HEK293 (cell line): Measurements from ENCODE around the gene MUC20.

Experiments used
- CTCF ChIA-PET: fragments of 350-600 bp; formaldehyde crosslinking; extraction: SDS; loops from one replicate; lab custom pipeline; 2021; ENCODE audit warnings: antibody characterized with exemption; lab: Yijun Ruan, JAX
- POLR2A ChIA-PET: fragments of 300-600 bp; formaldehyde crosslinking; extraction: SDS; loops from one replicate; lab custom pipeline; 2020; ENCODE audit warnings: antibody characterized with exemption, inconsistent platforms; lab: Yijun Ruan, JAX
- H3K27ac ChIP-seq: fragments of 200-500 bp; sonication (Bioruptor generic); 2 replicates; pipeline ENCODE4 v1.5.1; 2014; ENCODE audit warnings: low read depth, low read length, control low read depth, inconsistent platforms; ENCODE audit errors: extremely low read depth
- H3K36me3 ChIP-seq, 2 experiments: fragments of 200-500 bp in 1 of 2; sonication (Bioruptor generic) in 1 of 2; 1 replicate in 1 of 2; 2 replicates in 1 of 2; pipeline ENCODE4 v1.5.1; 2014 to 2017; ENCODE audit warnings: inconsistent platforms in 2 of 2, low read length in 2 of 2; ENCODE audit not compliant: control insufficient read depth in 2 of 2, insufficient read depth in 1 of 2
- H3K4me1 ChIP-seq: fragments of 200-500 bp; sonication (Bioruptor generic); 2 replicates; pipeline ENCODE4 v1.5.1; 2014; ENCODE audit warnings: mild to moderate bottlenecking, low read length, inconsistent platforms; ENCODE audit not compliant: control insufficient read depth, insufficient read depth
- H3K4me3 ChIP-seq: 2 replicates; pipeline ENCODE4 v1.5.1; 2011; ENCODE audit warnings: low read depth, mild to moderate bottlenecking, control low read depth, low read length, moderate library complexity
- H3K9me3 ChIP-seq: fragments of 200-500 bp; sonication (Bioruptor generic); 2 replicates; pipeline ENCODE4 v1.5.1; 2014; ENCODE audit warnings: low read depth, low read length, inconsistent platforms; ENCODE audit not compliant: control insufficient read depth, insufficient read depth
- KLF16 ChIP-seq: fragments of 450-650 bp; formaldehyde crosslinking; IDR thresholded peaks from 2 replicates; pipeline ENCODE4 v1.5.1; 2017; ENCODE audit warnings: missing biosample characterization, missing genetic modification characterization
- PRDM1 ChIP-seq: fragments of 450-650 bp; formaldehyde crosslinking; IDR thresholded peaks from 2 replicates; pipeline ENCODE4; 2016; ENCODE audit warnings: missing biosample characterization, missing genetic modification characterization
- RBAK ChIP-seq: fragments of 450-650 bp; formaldehyde crosslinking; IDR thresholded peaks from 2 replicates; pipeline ENCODE4 v1.5.1; 2016; ENCODE audit warnings: missing biosample characterization, missing genetic modification characterization
- YY2 ChIP-seq: fragments of 450-650 bp; formaldehyde crosslinking; IDR thresholded peaks from 2 replicates; pipeline ENCODE4 v1.5.1; 2016; ENCODE audit warnings: missing biosample characterization, missing genetic modification characterization
- ZBTB17 ChIP-seq: fragments of 450-650 bp; formaldehyde crosslinking; IDR thresholded peaks from 2 replicates; pipeline ENCODE4 v1.5.1; 2016; ENCODE audit warnings: missing biosample characterization, missing genetic modification characterization
- ZBTB20 ChIP-seq: fragments of 450-650 bp; formaldehyde crosslinking; IDR thresholded peaks from 2 replicates; pipeline ENCODE4 v1.5.1; 2016; ENCODE audit warnings: missing biosample characterization, missing genetic modification characterization
- ZNF121 ChIP-seq: fragments of 450-650 bp; formaldehyde crosslinking; IDR thresholded peaks from 2 replicates; pipeline ENCODE4 v1.5.1; 2016; ENCODE audit warnings: missing biosample characterization, missing genetic modification characterization
- ZNF341 ChIP-seq: fragments of 450-650 bp; formaldehyde crosslinking; IDR thresholded peaks from 2 replicates; pipeline ENCODE4; 2016; ENCODE audit warnings: low read depth, missing biosample characterization, missing genetic modification characterization
- ZNF362 ChIP-seq: fragments of 450-650 bp; formaldehyde crosslinking; IDR thresholded peaks from 2 replicates; pipeline ENCODE4 v1.5.1; 2016; ENCODE audit warnings: missing biosample characterization, missing genetic modification characterization
- ZNF366 ChIP-seq: fragments of 450-650 bp; formaldehyde crosslinking; conservative IDR thresholded peaks from 2 replicates; pipeline ENCODE4 v1.5.1; 2016; ENCODE audit warnings: missing biosample characterization, missing genetic modification characterization
- ZNF394 ChIP-seq: fragments of 450-650 bp; formaldehyde crosslinking; IDR thresholded peaks from 2 replicates; pipeline ENCODE4 v1.5.1; 2016; ENCODE audit warnings: missing biosample characterization, missing genetic modification characterization, mild to moderate bottlenecking, moderate library complexity, borderline replicate concordance
- ZNF404 ChIP-seq: fragments of 450-650 bp; formaldehyde crosslinking; IDR thresholded peaks from 2 replicates; pipeline ENCODE4 v1.5.1; 2017; ENCODE audit warnings: missing biosample characterization, missing genetic modification characterization
- ZNF558 ChIP-seq: fragments of 450-650 bp; formaldehyde crosslinking; IDR thresholded peaks from 2 replicates; pipeline ENCODE4 v1.5.1; 2016; ENCODE audit warnings: missing biosample characterization, missing genetic modification characterization
- ZNF626 ChIP-seq: fragments of 450-650 bp; sonication (Bioruptor Pico); formaldehyde crosslinking; IDR thresholded peaks from 2 replicates; pipeline ENCODE4 v1.5.1; 2018; ENCODE audit warnings: missing biosample characterization, missing genetic modification characterization, inconsistent platforms
- ZNF639 ChIP-seq: fragments of 450-650 bp; formaldehyde crosslinking; IDR thresholded peaks from 2 replicates; pipeline ENCODE4 v1.5.1; 2016; ENCODE audit warnings: missing biosample characterization, missing genetic modification characterization
- ZNF654 ChIP-seq: fragments of 450-650 bp; formaldehyde crosslinking; IDR thresholded peaks from 2 replicates; pipeline ENCODE4 v1.5.1; 2016; ENCODE audit warnings: low read depth, missing biosample characterization, missing genetic modification characterization
- ZSCAN16 ChIP-seq: fragments of 450-650 bp; formaldehyde crosslinking; IDR thresholded peaks from 2 replicates; pipeline ENCODE4 v1.5.1; 2016; ENCODE audit warnings: missing biosample characterization, missing genetic modification characterization
- ZSCAN4 ChIP-seq: fragments of 450-650 bp; formaldehyde crosslinking; IDR thresholded peaks from 2 replicates; pipeline ENCODE4 v1.5.1; 2017; ENCODE audit warnings: missing biosample characterization, missing genetic modification characterization
- TF ChIP-seq, protein P1 (sequence below): fragments of 450-650 bp; formaldehyde crosslinking; IDR thresholded peaks from 2 replicates; pipeline ENCODE4 v1.5.1; 2016; ENCODE audit warnings: missing biosample characterization, missing genetic modification characterization

Gene MUC20

DNA sequence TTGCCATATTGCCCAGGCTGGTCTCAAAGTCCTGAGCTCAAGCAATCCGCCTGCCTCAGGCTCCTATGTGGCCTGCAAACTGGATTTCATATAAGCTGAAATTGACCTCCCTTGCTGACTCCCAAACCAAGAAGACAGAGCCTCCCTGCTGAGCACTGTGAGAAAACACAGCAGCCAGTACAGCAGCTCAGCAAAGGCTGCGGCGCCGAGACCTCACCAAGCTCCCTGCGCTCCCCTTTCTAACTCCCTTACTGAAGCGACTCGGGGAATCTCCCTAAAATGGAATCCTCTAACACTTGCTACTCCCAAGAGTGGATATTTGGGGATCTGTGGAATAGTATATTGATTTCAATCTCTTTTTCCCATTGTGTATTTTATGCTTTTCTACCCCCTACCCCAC, 34.6 kb downstream of the MUC20 start:
- H3K4me3 ChIP-seq = no peak overlapping the region
- no peaks in the 10 kb centered on the region for H3K36me3 ChIP-seq
- CTCF ChIA-PET = no interaction called here
- POLR2A ChIA-PET = no interaction called here
- H3K9me3 ChIP-seq = no peaks in the 10 kb centered on the region
- no peak overlapping the region for H3K27ac ChIP-seq
- TF ChIP-seq, protein P1, sequence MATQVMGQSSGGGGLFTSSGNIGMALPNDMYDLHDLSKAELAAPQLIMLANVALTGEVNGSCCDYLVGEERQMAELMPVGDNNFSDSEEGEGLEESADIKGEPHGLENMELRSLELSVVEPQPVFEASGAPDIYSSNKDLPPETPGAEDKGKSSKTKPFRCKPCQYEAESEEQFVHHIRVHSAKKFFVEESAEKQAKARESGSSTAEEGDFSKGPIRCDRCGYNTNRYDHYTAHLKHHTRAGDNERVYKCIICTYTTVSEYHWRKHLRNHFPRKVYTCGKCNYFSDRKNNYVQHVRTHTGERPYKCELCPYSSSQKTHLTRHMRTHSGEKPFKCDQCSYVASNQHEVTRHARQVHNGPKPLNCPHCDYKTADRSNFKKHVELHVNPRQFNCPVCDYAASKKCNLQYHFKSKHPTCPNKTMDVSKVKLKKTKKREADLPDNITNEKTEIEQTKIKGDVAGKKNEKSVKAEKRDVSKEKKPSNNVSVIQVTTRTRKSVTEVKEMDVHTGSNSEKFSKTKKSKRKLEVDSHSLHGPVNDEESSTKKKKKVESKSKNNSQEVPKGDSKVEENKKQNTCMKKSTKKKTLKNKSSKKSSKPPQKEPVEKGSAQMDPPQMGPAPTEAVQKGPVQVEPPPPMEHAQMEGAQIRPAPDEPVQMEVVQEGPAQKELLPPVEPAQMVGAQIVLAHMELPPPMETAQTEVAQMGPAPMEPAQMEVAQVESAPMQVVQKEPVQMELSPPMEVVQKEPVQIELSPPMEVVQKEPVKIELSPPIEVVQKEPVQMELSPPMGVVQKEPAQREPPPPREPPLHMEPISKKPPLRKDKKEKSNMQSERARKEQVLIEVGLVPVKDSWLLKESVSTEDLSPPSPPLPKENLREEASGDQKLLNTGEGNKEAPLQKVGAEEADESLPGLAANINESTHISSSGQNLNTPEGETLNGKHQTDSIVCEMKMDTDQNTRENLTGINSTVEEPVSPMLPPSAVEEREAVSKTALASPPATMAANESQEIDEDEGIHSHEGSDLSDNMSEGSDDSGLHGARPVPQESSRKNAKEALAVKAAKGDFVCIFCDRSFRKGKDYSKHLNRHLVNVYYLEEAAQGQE = no peak
- no peak for TF ChIP-seq ZNF639 (tag by site-specific recombination)
- no peak for TF ChIP-seq ZBTB20 (tag by site-specific recombination)
- TF ChIP-seq ZNF404 (tag by site-specific recombination) = no peak
- no peak for TF ChIP-seq ZSCAN16 (tag by site-specific recombination)
- no peak for TF ChIP-seq YY2 (tag by site-specific recombination)
- TF ChIP-seq ZNF394 = no peak
- TF ChIP-seq KLF16 (tag by site-specific recombination) = no peak
- no peak for TF ChIP-seq ZNF341 (tag by site-specific recombination)
- TF ChIP-seq ZNF626 = no peak
- TF ChIP-seq ZNF654 (tag by site-specific recombination) = no peak
- TF ChIP-seq RBAK (tag by site-specific recombination) = no peak
- no peaks in the 10 kb centered on the region for H3K4me1 ChIP-seq

DNA sequence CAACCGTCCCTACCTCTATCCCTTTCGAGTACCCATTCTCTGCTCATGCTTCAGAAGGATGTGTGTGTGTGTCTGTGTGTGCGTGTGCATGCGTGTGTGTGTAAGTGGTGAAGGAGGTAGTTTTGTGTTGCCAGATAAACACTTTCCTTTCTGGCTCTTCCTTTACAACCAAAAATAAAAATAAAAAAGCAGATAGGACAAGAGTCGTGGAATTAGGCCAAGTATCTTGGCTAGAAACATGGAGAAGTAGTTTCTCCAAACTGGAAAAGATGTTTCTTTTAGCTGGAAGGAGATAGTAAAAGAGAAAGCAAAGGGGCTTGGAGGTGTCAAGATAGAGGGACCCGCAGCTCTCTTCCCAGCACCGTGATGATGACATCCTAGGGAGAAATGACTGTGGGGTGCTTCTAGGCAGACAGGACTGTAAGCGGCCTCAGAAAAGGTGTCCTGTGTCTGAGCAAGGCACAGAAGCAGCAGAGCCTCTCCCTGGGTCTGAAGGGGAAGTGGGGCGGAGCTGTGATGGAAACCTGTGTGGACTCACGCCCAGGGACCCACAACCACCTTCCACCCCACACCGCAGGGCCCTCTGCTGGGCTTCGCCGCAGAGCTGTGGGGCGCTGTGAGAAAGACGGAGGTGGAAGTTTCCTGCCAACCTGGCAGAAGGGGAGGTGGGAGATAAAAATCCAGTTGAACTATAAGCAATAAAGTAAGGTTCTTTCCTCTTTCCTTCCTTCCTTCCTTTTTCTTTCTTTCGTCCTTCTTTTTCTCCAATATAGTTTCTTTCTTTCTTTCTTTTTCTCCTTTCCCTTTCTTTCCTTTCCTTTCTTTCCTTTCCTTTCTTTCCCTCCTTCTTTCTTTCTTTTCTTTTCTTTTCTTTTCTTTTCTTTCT, 35.3 kb downstream of the MUC20 start:
- Histone ChIP-seq H3K36me3 (no peaks in the 10 kb centered on the region), H3K9me3 (no peaks in the 10 kb centered on the region), H3K4me1 (no peaks in the 10 kb centered on the region), H3K4me3 (no peak overlapping the region), H3K27ac (no peak overlapping the region)
- ChIA-PET POLR2A (no interaction called here), CTCF (no interaction called here)
- TF ChIP-seq ZNF558 (tag by site-specific recombination) (no peak), ZBTB17 (tag by site-specific recombination) (no peak), PRDM1 (peak; percentile 94), ZNF121 (no peak), ZNF362 (tag by site-specific recombination) (no peak), ZSCAN4 (tag by site-specific recombination) (0 out of 2 replicates have a peak, but pooled peaks have one; percentile 22), ZNF366 (tag by site-specific recombination) (peak; percentile 71)
